Activated CD4-positive, alpha-beta T cell treated with anti-CD3 and anti-CD28 coated beads, Interleukin-2, Interleukin-6, amounts not matched to agents 100 ng/mL and 50 ng/mL, durations not matched to agents 16 hours and 8 hours (primary cell): Measurements from ENCODE around the gene CUL4A.
"Not testable (repeated sequence)": the region's sequence is repeated elsewhere in the genome, so short reads cannot be mapped to it uniquely, and the experiment has no call there.

Source experiments
- DNase-seq: peaks from one replicate; pipeline ENCODE4 v3.0.0-alpha.2; 2020

The CUL4A gene

GRCh38 chr13:113209759-113210421, 477 bp downstream of the CUL4A start:
- peak; percentile 76 for DNase-seq

- DNase-seq: no peak
Observed at GRCh38 chr13:113210833-113211232, 1.4 kb downstream of the CUL4A start.

DNA sequence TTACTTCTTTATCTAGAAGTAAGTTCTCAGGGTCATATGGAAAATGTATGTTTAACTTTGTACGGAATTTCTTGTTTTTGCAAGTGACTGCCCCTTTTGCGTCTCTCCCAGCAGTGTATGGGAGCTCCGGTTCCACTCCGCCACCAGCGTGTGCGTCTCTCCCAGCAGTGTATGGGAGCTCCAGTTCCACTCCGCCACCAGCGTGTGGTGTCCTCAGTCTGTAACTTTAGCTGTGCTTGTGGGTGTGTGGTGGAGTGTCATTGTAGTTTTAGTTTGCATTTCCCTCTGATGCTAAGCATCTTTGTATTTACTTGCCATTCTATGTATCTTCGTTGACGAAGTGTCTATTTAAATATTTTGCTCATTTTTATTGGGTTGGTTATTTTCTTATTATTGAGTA, 2.4 kb downstream of the CUL4A start:
- no peak for DNase-seq

DNA sequence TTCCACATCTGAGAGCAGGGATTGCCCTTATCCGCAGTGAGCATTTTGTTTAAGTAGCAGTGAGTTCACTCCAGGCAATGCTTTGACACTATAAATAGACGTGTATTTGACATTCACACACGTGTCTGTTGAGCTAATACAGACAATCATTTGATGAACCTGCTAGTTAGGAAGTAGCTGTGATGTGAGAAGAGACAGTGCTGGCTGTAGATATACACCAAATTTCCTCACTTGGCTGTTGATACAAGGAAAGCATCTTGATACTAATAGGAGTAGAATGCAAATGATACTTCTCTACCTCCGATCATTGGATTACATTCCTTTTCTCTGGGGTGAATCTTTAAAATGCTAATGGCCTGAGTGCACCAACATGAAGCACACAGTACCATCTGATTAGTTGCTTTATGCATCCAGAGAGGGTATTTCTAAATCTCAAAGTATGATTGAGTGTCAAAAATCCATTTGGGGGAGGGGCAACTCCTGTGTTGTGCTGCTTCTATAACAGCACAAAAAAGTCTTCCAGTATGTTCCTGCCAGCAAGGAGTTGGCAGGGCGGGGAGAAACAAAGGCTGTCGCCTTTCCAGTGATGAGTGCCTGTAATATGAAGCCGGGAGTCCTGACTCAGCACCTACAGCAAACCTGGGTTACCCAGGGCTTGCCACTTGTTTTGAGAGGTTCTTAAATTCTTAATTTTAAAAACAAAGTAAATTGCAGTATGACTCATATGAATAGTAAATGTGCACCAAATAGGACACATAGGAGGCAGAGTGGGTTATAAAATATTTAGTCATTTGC, 7.0 kb downstream of the CUL4A start:
- peak; percentile 18 for DNase-seq

- DNase-seq: no peak
Observed at GRCh38 chr13:113218586-113218985, 9.2 kb downstream of the CUL4A start.

DNA sequence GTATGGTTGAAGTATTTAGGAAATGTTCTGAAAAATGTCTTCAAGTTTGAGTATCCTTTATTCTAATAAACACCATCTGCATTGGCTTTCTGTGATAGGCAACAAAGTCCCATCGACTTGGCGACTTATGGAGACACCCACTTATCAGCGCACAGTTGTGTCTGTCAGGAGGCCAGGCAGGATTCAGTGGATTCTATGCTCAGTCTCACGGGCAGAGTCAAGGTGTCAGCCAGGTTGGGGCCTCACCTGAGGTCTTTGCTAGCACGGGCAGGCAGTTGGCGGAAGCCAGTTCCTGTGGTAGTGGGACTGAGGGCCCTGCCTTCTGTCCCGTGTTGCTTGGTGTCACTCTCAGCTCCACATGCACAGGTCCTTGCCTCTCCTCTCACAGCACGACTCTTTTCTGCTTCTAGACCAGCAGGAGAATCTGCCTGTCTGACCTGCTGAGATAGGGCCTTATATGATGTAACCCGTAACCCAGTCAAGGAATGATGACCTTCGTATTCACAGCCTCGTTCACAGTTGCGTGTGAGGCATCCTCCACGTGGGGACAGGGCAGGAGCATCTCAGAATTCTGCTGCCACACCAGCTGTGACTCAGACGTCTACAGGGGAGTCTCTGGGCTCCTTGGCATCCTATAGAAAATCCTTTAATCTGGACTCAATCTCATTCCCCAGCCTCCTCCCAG, 10.0 kb downstream of the CUL4A start:
- DNase-seq: no peak

DNA sequence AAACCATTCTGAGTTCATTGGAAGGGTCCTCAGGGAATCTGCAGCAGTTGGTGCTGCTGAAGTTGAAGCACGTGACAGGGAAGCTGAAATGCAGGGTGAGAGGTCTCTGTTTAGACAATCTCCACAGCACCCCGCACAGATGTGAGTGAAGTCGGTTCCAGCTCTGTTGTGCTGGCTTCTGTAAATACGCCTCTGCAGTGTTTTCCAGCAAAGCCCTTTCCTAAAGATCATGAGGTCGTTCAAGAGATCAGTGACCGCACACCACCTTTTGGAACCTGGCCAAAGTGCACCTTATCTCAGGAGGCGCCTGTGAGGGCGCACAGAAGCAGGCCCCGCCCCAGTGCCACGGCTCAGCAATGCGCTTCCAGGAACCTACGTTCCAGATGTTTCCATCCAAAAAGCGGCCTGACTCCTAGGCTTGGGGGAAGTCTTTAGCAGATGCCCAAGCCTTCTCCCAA, 10.8 kb downstream of the CUL4A start:
- DNase-seq: no peak

- DNase-seq: no peak
Observed at GRCh38 chr13:113220877-113221276, 11.5 kb downstream of the CUL4A start.

DNA sequence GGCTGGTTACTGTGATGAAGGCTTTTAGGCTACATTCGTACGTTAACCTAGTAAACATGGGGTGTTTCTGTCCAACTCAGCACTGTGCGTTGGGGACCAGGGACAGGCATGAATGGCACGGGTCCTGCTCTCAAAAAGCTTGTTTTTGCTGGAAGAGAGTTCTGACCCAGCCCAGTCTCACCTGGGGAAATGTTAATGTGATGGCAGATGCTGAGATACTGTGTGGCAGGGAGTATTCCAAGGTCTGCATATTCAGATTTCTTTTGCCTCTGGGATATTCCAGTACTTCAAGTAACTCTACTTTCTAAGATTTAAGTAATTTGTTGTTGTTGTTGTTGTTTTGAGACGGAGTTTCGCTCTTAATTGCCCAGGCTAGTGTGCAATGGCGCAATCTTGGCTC, 13.7 kb downstream of the CUL4A start:
- DNase-seq: no peak

DNA sequence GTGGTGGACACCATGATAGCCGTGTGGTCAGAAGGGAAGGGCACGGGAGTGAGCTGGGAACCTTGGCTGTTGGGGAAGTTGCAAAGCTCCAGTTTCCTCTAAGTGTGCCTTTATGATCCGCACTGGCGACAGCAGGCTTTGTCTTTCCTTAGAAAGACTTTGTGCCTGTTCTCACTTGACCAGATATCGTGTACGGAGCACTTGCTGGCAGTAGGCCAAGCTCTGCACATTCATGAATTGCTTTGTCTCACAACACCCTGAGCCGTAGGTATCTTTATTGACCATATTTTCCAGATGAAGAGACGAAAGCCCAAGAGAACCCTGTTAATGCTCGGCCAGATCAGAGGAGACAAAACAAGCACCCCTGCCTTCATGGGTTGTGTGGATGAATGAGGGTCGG, 15.1 kb downstream of the CUL4A start:
- no peak for DNase-seq

DNA sequence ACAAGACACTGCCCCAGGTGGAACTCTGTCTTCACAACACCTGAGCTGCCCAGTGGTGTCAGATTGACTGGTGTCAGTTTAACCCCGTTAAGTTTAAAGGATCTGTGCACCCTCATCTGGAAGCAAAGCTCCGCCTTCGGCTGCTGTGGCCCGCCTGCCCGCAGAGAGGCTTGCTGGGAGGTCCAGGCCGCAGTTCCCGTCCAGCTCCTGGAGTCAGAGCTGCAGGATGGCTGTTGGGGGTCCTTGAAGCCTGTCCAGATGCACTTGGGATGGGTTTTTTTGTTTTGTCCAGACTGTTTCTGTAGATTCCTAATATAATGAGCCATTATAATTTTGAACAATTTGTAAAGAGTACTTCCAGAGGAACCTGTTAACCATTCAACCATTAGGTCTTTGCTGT, 16.1 kb downstream of the CUL4A start:
- no peak for DNase-seq

GRCh38 chr13:113226873-113227450, 17.5 kb downstream of the CUL4A start:
- DNase-seq: no peak

DNA sequence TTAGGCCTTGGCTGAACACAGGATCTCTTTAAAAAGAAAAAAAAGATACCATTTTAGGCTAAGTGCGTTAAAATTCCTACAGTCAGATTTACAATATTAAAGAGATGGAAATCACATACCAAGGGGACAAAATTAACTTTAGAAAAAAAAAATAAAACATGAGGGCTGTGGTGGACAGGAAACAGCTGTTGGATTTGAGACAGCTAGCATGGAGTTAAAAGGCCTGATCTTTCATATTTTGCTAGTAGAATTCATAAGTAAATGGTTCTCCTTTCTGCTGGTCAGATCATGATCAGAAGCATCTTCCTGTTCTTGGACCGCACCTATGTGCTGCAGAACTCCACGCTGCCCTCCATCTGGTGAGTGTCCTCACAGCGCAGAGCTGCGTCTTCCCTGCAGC, 19.7 kb downstream of the CUL4A start:
- DNase-seq: no peak

GRCh38 chr13:113229791-113230190, 20.4 kb downstream of the CUL4A start:
- DNase-seq: no peak

DNA sequence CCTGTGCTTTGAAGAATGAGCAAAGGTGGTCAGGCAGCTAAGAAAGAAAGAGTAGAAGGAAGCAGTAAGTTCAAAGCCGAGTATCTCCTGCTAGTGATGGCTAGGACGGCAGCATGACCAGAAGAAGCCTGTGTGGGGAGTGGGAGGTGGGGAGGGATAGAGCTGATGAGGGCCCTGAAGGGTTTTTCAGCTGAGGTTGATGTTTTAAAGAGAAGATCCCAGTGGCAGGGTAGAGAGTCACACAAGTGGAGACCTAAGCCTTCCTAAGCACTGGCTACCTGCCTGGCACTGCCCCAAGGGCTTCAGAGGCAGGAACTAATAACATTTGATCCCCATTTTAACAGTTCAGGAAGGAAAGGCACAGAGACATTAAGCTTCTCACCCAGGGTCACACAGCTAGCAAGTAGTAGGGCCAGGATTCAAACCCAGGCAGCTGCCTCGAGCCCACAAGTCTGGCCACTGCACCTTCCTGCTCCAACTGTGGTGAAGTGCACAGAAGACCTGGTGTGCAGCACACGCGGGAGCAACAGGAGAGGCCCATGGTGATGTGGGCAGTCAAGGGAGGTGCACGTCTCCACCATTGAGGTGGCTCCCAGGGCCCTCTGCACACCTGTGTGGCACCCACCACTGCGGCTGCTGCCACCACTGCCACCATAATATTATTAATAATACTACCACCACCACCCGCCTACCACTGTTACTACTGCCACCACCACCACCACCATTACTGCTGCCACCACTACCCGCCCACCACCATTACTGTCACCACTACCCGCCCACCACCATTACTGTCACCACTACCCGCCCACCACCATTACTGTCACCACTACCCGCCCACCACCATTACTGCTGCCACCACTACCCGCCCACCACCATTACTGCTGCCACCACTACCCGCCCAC, 22.1 kb downstream of the CUL4A start:
- DNase-seq: no peak

GRCh38 chr13:113232208-113233003, 23.0 kb downstream of the CUL4A start:
- no peak for DNase-seq

GRCh38 chr13:113233101-113233500, 23.7 kb downstream of the CUL4A start:
- DNase-seq: no peak

DNA sequence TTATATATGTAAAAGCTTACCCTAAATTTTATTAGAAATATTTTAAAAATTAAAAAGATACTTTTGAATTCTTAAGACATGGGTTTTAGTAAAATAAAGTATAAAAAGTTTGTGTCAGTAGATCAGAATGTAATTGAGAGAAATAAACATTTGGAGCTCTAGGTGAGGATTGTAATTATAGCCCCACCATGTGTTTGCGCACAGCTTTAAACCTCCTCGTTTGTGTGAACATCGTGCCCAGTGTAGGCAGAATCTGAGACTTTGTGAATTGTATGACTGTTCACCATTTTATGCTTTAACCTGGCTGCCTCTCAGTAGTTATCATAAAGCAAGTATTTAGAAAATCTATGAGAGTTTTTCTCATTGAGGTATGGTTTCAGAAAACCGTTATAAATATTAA, 29.1 kb downstream of the CUL4A start:
- no peak for DNase-seq

GRCh38 chr13:113239357-113239756, 29.9 kb downstream of the CUL4A start:
- DNase-seq: no peak

DNA sequence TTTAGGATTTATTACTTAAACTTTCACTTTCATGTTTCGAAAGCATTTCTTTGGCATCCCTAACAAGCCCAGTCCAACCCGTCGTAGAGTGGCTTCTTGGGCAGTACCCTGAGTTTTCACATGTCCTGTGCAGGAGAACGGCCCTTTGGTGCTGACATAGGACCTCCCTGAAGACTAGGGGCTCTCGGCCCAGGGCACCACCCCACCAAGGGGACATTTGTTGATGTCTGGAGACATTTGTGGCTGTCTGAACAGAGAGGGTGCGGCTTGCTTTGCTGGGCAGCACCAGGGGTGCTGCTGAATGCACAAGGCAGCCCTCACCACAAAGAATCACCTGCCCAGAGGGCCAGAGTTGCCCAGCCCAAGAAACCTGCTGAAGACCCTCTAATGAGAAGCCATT, 30.6 kb downstream of the CUL4A start:
- no peak for DNase-seq

- not testable (repeated sequence) for DNase-seq
Observed at GRCh38 chr13:113241623-113242022, 32.2 kb downstream of the CUL4A start.

- DNase-seq: no peak
Observed at GRCh38 chr13:113243847-113244246, 34.4 kb downstream of the CUL4A start.
